ENCODE data around the gene CABCOCO1.

Gene CABCOCO1

DNA sequence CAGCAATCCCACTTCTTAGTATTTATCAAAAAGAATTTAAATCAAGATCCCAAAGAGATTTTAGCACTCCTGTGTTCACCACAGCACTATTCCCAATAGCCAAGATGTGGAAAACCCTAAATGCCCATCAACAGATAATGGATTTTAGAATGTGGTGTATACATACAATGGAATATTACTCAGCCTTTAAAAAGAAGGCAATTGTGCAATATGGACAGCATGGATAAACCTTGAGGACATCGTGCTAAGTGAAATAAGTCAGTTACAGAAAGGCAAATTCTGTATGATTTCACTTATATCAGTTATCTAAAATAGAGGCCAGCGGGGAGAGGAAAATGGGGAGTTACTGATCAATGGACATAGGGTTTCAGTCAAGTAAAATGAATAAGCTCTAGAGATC is 66.9 kb downstream of the CABCOCO1 start:
- TF ChIP-seq, protein P1, sequence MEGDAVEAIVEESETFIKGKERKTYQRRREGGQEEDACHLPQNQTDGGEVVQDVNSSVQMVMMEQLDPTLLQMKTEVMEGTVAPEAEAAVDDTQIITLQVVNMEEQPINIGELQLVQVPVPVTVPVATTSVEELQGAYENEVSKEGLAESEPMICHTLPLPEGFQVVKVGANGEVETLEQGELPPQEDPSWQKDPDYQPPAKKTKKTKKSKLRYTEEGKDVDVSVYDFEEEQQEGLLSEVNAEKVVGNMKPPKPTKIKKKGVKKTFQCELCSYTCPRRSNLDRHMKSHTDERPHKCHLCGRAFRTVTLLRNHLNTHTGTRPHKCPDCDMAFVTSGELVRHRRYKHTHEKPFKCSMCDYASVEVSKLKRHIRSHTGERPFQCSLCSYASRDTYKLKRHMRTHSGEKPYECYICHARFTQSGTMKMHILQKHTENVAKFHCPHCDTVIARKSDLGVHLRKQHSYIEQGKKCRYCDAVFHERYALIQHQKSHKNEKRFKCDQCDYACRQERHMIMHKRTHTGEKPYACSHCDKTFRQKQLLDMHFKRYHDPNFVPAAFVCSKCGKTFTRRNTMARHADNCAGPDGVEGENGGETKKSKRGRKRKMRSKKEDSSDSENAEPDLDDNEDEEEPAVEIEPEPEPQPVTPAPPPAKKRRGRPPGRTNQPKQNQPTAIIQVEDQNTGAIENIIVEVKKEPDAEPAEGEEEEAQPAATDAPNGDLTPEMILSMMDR (IDR thresholded peaks at IDR 0.05), result no peak

DNA sequence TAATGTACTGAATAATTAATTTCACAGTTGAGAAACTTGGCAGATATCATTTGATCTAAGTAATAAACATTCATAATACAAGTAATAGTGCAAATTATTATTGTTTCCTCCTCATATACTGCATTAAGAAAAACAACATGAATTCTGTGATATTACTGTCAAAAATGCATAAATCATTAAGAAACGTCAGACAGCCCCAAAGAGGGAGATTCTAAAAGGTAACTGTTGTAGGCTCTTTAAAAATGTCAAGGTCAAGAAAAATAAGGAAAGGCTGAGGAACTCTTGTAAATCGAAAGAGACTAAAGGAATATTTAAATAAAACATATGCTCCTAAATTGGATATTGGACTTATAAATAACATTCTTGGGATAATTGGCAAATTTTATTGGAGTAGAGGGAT is 67.9 kb downstream of the CABCOCO1 start:
- TF ChIP-seq, protein P1 (IDR thresholded peaks at IDR 0.05), result no peak

DNA sequence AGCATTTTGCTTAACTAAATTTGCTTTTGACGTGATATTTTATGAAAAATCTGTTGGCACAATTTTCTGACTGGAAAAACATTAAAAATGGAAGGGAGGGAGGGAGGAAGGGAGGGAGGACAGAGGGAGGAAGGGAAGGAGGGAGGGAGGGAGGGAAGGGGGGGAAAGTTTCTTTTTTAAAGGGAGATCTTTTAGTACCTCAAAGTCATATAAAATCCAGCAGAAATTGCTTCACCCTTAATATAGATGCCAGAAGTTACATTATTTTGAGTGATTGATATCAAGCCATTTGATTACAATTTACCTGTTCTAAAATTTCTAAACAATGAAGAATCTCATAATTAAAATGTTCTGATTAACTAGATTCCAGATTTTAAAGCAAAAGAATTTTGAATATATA is 68.9 kb downstream of the CABCOCO1 start:
- TF ChIP-seq, protein P1 (IDR thresholded peaks at IDR 0.05), result no peak

DNA sequence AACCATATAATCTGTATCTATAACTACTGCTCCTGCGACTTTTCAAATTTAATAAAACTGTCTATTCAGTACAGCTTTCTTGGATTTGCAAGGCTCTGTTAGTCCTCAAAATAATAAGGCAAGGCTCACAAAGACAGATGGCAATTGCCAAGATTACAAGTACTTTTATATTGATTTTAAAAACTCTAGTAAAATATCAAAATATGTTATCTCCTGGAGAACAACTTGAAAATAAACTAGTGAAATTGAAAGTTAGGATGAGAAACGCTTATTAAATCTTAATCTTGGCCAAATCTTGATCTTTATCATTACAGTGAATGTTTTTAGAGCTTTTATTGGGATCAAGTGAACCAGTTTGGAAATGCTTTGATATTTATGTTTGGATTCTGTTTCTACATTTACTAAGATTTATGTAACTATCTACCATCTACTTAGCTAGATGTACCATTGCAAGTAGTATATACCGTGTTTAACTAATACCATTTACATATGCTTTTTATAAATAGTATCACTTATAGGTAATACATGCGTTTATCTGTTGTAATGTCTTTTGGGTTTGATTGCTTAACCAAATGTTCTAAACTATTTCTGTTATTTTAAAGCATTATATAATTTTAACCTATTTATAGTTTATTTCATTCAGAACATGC is 70.0 kb downstream of the CABCOCO1 start:
- TF ChIP-seq, protein P1 (IDR thresholded peaks at IDR 0.05), result no peak

DNA sequence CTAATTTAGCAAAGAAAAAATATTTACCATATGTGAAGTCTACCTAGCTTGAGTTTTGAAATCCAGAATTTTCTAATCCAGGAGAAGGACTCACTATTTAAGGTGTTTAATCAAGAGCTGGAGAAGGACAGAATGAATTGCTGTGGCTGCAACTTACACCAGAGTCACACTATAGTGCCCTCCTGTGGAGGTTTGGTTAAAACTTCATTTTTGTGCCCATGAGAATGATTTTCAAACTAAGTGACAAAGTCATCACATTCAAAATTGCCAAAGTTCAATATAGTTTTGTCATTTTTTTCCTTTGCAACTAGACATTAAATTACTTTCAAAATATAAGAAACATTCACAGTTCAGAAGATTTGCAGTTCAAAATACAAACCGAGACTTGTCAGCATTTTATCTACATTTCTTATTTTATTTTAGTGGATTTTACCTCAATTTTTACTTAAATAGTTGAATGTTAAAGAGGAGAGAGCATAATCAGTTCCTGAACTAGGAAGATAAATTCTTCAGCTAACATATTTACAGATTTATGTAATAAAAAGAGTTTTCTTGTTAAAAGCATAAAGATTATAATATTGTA is 70.7 kb downstream of the CABCOCO1 start:
- TF ChIP-seq, protein P1 (IDR thresholded peaks at IDR 0.05), result peak; percentile 69

DNA sequence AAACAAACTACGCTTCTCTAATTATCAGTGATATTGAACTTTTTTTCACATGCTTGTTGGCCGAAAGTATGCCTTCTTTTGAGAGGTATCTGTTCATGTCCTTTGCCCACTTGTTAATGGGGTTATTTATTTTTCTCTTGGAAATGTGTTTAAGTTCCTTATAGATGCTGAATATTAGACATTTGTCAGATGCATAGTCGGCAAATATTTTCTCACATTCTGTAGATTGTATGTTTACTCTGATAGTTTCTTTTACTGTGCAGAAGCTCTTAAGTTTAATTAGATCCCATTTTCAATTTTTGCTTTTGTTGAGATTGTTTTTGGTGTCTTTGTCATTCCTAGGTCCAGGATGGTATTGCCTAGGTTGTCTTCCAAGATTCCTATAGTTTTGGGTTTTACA is 73.2 kb downstream of the CABCOCO1 start:
- TF ChIP-seq, protein P1 (IDR thresholded peaks at IDR 0.05), result no peak

DNA sequence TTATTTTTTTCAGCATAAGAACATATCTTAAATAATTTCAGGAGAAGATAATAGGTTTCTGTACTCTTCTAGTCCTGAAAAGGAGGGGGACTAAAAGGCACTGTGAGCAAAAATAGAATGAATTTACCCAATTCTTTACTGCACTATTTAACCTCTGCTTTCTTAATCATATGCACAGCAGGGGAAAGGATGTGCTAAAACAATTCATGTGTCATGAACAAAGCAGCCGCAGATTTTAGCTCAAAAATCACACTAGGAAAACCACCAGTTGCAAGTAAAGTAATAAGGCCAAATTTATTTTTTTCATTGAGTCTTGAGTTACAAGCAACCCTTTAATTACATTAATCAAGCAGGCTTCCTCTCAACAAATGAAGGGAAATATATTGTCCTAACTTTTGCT is 80.1 kb downstream of the CABCOCO1 start:
- TF ChIP-seq, protein P1 (IDR thresholded peaks at IDR 0.05), result no peak
